ENCODE data around the gene DMKN. TPM values are rescaled to one million over a fixed set of nuclear protein-coding genes. Genes with fewer than 3 reads are reported as not detected.

The DMKN gene
- polyA plus RNA-seq, 3 donors, result not detected

DNA sequence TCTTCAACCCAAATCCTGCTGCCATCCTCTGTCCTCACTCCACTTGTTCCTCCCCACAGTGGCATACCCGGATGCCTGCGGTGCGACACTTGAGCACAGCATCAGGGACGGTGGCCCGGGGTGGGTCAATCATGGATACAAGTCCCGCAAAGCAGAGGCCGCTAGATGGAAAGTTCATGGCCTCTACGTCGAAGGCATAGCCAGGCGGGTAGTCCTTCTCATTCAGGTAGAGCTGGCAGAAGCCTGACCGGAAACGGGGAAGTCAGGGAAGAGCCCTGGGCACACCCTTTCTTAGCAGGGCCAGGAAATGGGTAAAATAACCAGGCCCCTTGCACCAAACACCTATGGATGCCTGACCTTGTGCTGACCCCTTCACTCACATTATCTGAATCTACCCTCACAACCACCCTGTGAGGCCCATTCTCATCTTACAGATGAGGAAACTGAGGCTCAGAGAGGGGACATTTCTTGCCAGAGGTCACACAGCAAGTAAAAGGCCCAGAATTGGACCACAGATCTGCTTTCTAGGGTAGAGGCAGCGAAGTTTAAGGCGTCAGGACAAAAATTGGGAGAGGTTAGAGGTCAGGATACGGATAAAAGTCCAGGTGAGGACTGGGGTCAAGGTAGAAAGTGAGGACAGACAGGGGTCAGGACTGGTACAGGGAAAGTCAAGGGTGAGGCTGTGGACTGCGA, 43.5 kb upstream of the DMKN start:
- intact Hi-C loops (cut with micrococcal nuclease), result no loop called here

DNA sequence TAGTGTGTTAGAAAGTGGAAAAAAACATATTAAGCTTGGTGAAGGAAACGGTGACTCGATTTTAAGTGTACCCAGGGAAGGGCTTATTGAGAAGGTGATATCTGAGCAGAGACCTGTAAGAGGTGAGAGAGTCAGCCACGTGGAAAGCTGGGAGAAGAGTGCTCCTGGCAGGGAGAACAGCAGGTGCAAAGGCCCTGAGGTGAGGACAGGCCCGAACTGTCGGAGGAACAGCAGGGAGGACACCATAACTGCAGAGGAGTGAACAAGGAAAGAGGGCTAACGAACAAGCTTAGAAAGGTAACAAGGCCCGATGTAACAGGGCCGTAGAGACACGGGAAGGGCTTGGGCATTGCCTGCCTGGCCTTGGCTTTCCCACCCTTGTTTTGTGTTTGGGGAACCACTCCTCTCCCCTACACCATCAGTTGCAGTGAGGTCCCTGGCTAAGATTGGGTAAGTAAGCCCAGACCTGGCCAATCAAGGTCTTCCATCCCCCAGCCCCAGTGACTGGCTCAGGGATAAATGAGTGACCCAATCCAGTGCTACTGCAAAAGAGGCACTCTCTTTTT, 42.7 kb upstream of the DMKN start:
- no peak overlapping the region for H3K27ac Mint-ChIP-seq

More for the DNA sequence above, 43.5 kb upstream of the DMKN start:
- peak overlapping the region; percentile 44 to 78 for H3K4me3 Mint-ChIP-seq
- DNase-seq, result no peak
- Histone ChIP-seq H3K4me1 (ENCODE audit: control insufficient read depth in 1 of 2, insufficient read depth in 2 of 2, low read length in 2 of 2) (peaks cover 11 to 14% of the 10 kb centered on the region in 2 donors), H3K79me2 (ENCODE audit: insufficient read depth, low read length) (no peaks in the 10 kb centered on the region), H3K4me3 (replicated peaks in 1 of 3; ENCODE audit: low read depth in 2 of 3, low read length in 3 of 3) (peak overlapping the region in 1 of 3 experiments; percentile 75), H4K20me1 (ENCODE audit: insufficient read depth, low read length) (no peaks in the 10 kb centered on the region), H3K9me3 (replicated peaks in 1 of 2; ENCODE audit: control insufficient read depth in 1 of 2, insufficient read depth in 1 of 2, low read length in 2 of 2) (peaks cover 0 to 5% of the 10 kb centered on the region in 2 donors), H3K4me2 (replicated peaks; ENCODE audit: extremely low read depth, low read length, poor library complexity, severe bottlenecking) (peak overlapping the region; percentile 80), H2AFZ (ENCODE audit: insufficient read depth, low read depth, low read length, poor library complexity, severe bottlenecking) (peak overlapping the region; percentile 78), H3K27me3 (ENCODE audit: control insufficient read depth in 2 of 2, insufficient read depth in 2 of 2, low read length in 2 of 2) (peaks cover 0 to 23% of the 10 kb centered on the region in 2 donors), H3K27ac (ENCODE audit: low read depth in 1 of 2, low read length in 2 of 2) (no peak overlapping the region), H3K9ac (ENCODE audit: insufficient read depth, low read length, poor library complexity, severe bottlenecking) (no peak overlapping the region), H3K36me3 (replicated peaks in 1 of 2; ENCODE audit: control insufficient read depth in 1 of 2, insufficient read depth in 2 of 2, low read length in 2 of 2) (no peaks in the 10 kb centered on the region)
- TF ChIP-seq, protein P1, sequence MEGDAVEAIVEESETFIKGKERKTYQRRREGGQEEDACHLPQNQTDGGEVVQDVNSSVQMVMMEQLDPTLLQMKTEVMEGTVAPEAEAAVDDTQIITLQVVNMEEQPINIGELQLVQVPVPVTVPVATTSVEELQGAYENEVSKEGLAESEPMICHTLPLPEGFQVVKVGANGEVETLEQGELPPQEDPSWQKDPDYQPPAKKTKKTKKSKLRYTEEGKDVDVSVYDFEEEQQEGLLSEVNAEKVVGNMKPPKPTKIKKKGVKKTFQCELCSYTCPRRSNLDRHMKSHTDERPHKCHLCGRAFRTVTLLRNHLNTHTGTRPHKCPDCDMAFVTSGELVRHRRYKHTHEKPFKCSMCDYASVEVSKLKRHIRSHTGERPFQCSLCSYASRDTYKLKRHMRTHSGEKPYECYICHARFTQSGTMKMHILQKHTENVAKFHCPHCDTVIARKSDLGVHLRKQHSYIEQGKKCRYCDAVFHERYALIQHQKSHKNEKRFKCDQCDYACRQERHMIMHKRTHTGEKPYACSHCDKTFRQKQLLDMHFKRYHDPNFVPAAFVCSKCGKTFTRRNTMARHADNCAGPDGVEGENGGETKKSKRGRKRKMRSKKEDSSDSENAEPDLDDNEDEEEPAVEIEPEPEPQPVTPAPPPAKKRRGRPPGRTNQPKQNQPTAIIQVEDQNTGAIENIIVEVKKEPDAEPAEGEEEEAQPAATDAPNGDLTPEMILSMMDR (IDR thresholded peaks at IDR 0.05), result no peak
- H3K27me3 Mint-ChIP-seq (ENCODE audit: low read depth in 3 of 3), result peaks cover 36 to 44% (median 37%) of the 10 kb centered on the region in 3 donors
- H3K36me3 Mint-ChIP-seq, result no peaks in the 10 kb centered on the region
- 93% methylated on average over 16 of the region's 16 CpGs for WGBS (ENCODE audit: insufficient coverage)
- peaks cover 0 to 13% (median 2%) of the 10 kb centered on the region in 7 donors for H3K9me3 Mint-ChIP-seq
- no peak overlapping the region for H3K27ac Mint-ChIP-seq
- H3K4me1 Mint-ChIP-seq, result peaks cover 10% of the 10 kb centered on the region

More for the DNA sequence above, 42.7 kb upstream of the DMKN start:
- peak overlapping the region; percentile 40 to 43 for H3K4me3 Mint-ChIP-seq
- peaks cover 0 to 2% of the 10 kb centered on the region in 2 donors for H3K36me3 Mint-ChIP-seq
- Histone ChIP-seq H3K4me1 (ENCODE audit: control insufficient read depth in 1 of 2, insufficient read depth in 2 of 2, low read length in 2 of 2) (peaks cover 11 to 14% of the 10 kb centered on the region in 2 donors), H3K4me2 (replicated peaks; ENCODE audit: extremely low read depth, low read length, poor library complexity, severe bottlenecking) (no peak overlapping the region), H3K27me3 (ENCODE audit: control insufficient read depth in 2 of 2, insufficient read depth in 2 of 2, low read length in 2 of 2) (peaks cover 0 to 23% of the 10 kb centered on the region in 2 donors), H3K27ac (ENCODE audit: low read depth in 1 of 2, low read length in 2 of 2) (no peak overlapping the region), H3K79me2 (ENCODE audit: insufficient read depth, low read length) (no peaks in the 10 kb centered on the region), H3K4me3 (replicated peaks in 1 of 3; ENCODE audit: low read depth in 2 of 3, low read length in 3 of 3) (no peak overlapping the region), H3K9ac (ENCODE audit: insufficient read depth, low read length, poor library complexity, severe bottlenecking) (no peak overlapping the region), H2AFZ (ENCODE audit: insufficient read depth, low read depth, low read length, poor library complexity, severe bottlenecking) (no peak overlapping the region), H4K20me1 (ENCODE audit: insufficient read depth, low read length) (no peaks in the 10 kb centered on the region), H3K9me3 (replicated peaks in 1 of 2; ENCODE audit: control insufficient read depth in 1 of 2, insufficient read depth in 1 of 2, low read length in 2 of 2) (peaks cover 0 to 5% of the 10 kb centered on the region in 2 donors), H3K36me3 (replicated peaks in 1 of 2; ENCODE audit: control insufficient read depth in 1 of 2, insufficient read depth in 2 of 2, low read length in 2 of 2) (no peaks in the 10 kb centered on the region)
- H3K9me3 Mint-ChIP-seq, result peaks cover 0 to 13% (median 2%) of the 10 kb centered on the region in 7 donors
- DNase-seq, result peak in 1 of 3 donors; percentile 1
- WGBS (ENCODE audit: insufficient coverage), result 87% methylated on average over 6 of the region's 9 CpGs
- H3K27me3 Mint-ChIP-seq (ENCODE audit: low read depth in 3 of 3), result peaks cover 35 to 44% (median 36%) of the 10 kb centered on the region in 3 donors
- TF ChIP-seq, protein P1 (IDR thresholded peaks at IDR 0.05), result no peak
- H3K4me1 Mint-ChIP-seq, result peaks cover 10% of the 10 kb centered on the region
- intact Hi-C loops (cut with micrococcal nuclease), result no loop called here
